WTC11 (cell line): ENCODE data around the gene PTPRN2. TPM values are rescaled to one million over a fixed set of nuclear protein-coding genes. Genes with fewer than 3 reads are reported as not detected.

ENCODE experiments used
- ATAC-seq: fragments of 200-7000 bp; cut with Tn5 transposase; 2 replicates; pipeline ENCODE4 v1.10.0; 2021; ENCODE audit warnings: mild to moderate bottlenecking, moderate library complexity
- CTCF ChIA-PET: fragments of 300-600 bp; sonication (Branson Sonifier 250); formaldehyde crosslinking; loops from one replicate; lab custom pipeline; 2021; ENCODE audit warnings: antibody characterized with exemption; lab: Charles Lee
- POLR2A ChIA-PET: fragments of 350-600 bp; sonication (Branson Sonifier 250); formaldehyde crosslinking; loops from one replicate; lab custom pipeline; 2021; ENCODE audit warnings: antibody characterized with exemption; lab: Charles Lee
- DNase-seq: peaks from one replicate; pipeline ENCODE4 v3.0.0; 2021; ENCODE audit warnings: low spot score
- H3K27ac Mint-ChIP-seq: 2 replicates; pipeline ENCODE4 v1.8.0; 2021; ENCODE audit warnings: mixed read lengths
- H3K27me3 Mint-ChIP-seq: 2 replicates; pipeline ENCODE4 v1.8.0; 2021; ENCODE audit warnings: low read depth, mild to moderate bottlenecking, moderate library complexity, mixed read lengths
- H3K36me3 Mint-ChIP-seq: 2 replicates; pipeline ENCODE4 v1.8.0; 2021; ENCODE audit warnings: mixed read lengths
- H3K4me1 Mint-ChIP-seq: 2 replicates; pipeline ENCODE4 v1.8.0; 2022; ENCODE audit warnings: mixed read lengths
- H3K4me3 Mint-ChIP-seq: 2 replicates; pipeline ENCODE4 v1.8.0; 2021; ENCODE audit warnings: mild to moderate bottlenecking, moderate library complexity, mixed read lengths
- H3K9me3 Mint-ChIP-seq: 2 replicates; pipeline ENCODE4 v1.8.0; 2021; ENCODE audit warnings: mixed read lengths
- ATF1 ChIP-seq: sonication (generic); formaldehyde crosslinking; IDR thresholded peaks from 2 replicates; pipeline ENCODE4 v1.8.1; 2023; ENCODE audit warnings: mild to moderate bottlenecking, moderate library complexity, missing genetic modification reagents
- CREM ChIP-seq: sonication (generic); formaldehyde crosslinking; IDR thresholded peaks from 2 replicates; pipeline ENCODE4 v1.8.1; 2022; ENCODE audit warnings: mild to moderate bottlenecking, missing genetic modification reagents, moderate library complexity
- E2F1 ChIP-seq: sonication (generic); formaldehyde crosslinking; IDR thresholded peaks from 2 replicates; pipeline ENCODE4 v1.8.0; 2022; ENCODE audit warnings: mild to moderate bottlenecking, missing genetic modification reagents
- FOXP1 ChIP-seq: sonication (generic); formaldehyde crosslinking; IDR thresholded peaks from 2 replicates; pipeline ENCODE4 v1.8.0; 2022; ENCODE audit warnings: missing genetic modification reagents, mild to moderate bottlenecking, moderate library complexity, borderline replicate concordance
- HMGA2 ChIP-seq: fragments of 250-450 bp; sonication (Bioruptor Pico); IDR thresholded peaks from 2 replicates; pipeline ENCODE4 v1.4.0; 2021; ENCODE audit warnings: mild to moderate bottlenecking, moderate library complexity
- IRF2 ChIP-seq: sonication (generic); formaldehyde crosslinking; IDR thresholded peaks from 2 replicates; pipeline ENCODE4 v1.8.0; 2022; ENCODE audit warnings: low read depth, missing genetic modification reagents, borderline replicate concordance
- JAZF1 ChIP-seq: fragments of 250-450 bp; sonication (Bioruptor Pico); IDR thresholded peaks from 2 replicates; pipeline ENCODE4 v1.9.0; 2021; ENCODE audit warnings: moderate library complexity, mild to moderate bottlenecking, inconsistent platforms
- NFE2L1 ChIP-seq: sonication (generic); formaldehyde crosslinking; IDR thresholded peaks from 2 replicates; pipeline ENCODE4 v1.8.1; 2023; ENCODE audit warnings: missing genetic modification reagents
- NR2C2 ChIP-seq: sonication (generic); formaldehyde crosslinking; IDR thresholded peaks from 2 replicates; pipeline ENCODE4 v1.8.0; 2022; ENCODE audit warnings: mild to moderate bottlenecking, missing genetic modification reagents
- OVOL2 ChIP-seq: fragments of 250-450 bp; sonication (Bioruptor Pico); IDR thresholded peaks from 2 replicates; pipeline ENCODE4 v1.9.0; 2021; ENCODE audit warnings: mild to moderate bottlenecking, borderline replicate concordance
- PRDM15 ChIP-seq: sonication (generic); formaldehyde crosslinking; IDR thresholded peaks from 2 replicates; pipeline ENCODE4 v1.8.0; 2022; ENCODE audit warnings: missing genetic modification reagents
- PREB ChIP-seq: sonication (generic); formaldehyde crosslinking; IDR thresholded peaks from 2 replicates; pipeline ENCODE4 v1.8.1; 2022; ENCODE audit warnings: mild to moderate bottlenecking, missing genetic modification reagents, moderate library complexity, borderline replicate concordance
- TCF7 ChIP-seq: sonication (generic); formaldehyde crosslinking; IDR thresholded peaks from 2 replicates; pipeline ENCODE4 v1.8.0; 2022; ENCODE audit warnings: mild to moderate bottlenecking, low read depth, missing genetic modification reagents, moderate library complexity
- TP53 ChIP-seq: sonication (generic); formaldehyde crosslinking; IDR thresholded peaks from 2 replicates; pipeline ENCODE4 v1.8.1; 2023; ENCODE audit warnings: mild to moderate bottlenecking, missing genetic modification reagents
- ZNF219 ChIP-seq: sonication (generic); formaldehyde crosslinking; IDR thresholded peaks from 2 replicates; pipeline ENCODE4 v1.8.0; 2023; ENCODE audit warnings: missing genetic modification reagents, mild to moderate bottlenecking, borderline replicate concordance
- ZNF281 ChIP-seq: sonication (generic); formaldehyde crosslinking; IDR thresholded peaks from 2 replicates; pipeline ENCODE4 v1.8.0; 2023; ENCODE audit warnings: mild to moderate bottlenecking, missing genetic modification reagents
- total RNA-seq: library from RNA; stranded (reverse); gene quantifications from 3 replicates; pipeline ENCODE4 v1.2.3, GENCODE V29; 2021
- TF ChIP-seq, protein P1 (sequence below): sonication (generic); formaldehyde crosslinking; conservative IDR thresholded peaks from 2 replicates; pipeline ENCODE4 v1.8.1; 2022; ENCODE audit warnings: mild to moderate bottlenecking, missing genetic modification reagents
- TF ChIP-seq, protein P2 (sequence below): sonication (generic); formaldehyde crosslinking; IDR thresholded peaks from 2 replicates; pipeline ENCODE4 v1.8.0; 2023; ENCODE audit warnings: missing genetic modification reagents
- TF ChIP-seq, protein P3 (sequence below): sonication (generic); formaldehyde crosslinking; IDR thresholded peaks from 2 replicates; pipeline ENCODE4 v1.8.1; 2023; ENCODE audit warnings: mild to moderate bottlenecking, missing genetic modification reagents, moderate library complexity
- TF ChIP-seq, protein P4 (sequence below): fragments of 250-450 bp; sonication (Bioruptor Pico); IDR thresholded peaks from 2 replicates; pipeline ENCODE4 v1.9.0; 2021; ENCODE audit warnings: mild to moderate bottlenecking

The PTPRN2 gene
- total RNA-seq, 1 experiment from 2014 or later, result 4.7 TPM

GRCh38 chr7:157869793-157870192, 717.8 kb downstream of the PTPRN2 start (continued):
- TF ChIP-seq FOXP1 (CRISPR knock-in tag) (no peak), E2F1 (CRISPR knock-in tag) (no peak), ZNF281 (CRISPR knock-in tag) (no peak), PREB (CRISPR knock-in tag) (no peak), NR2C2 (CRISPR knock-in tag) (no peak), ZNF219 (no peak), PRDM15 (CRISPR knock-in tag) (no peak), HMGA2 (CRISPR knock-in tag) (no peak)
- TF ChIP-seq, protein P1, sequence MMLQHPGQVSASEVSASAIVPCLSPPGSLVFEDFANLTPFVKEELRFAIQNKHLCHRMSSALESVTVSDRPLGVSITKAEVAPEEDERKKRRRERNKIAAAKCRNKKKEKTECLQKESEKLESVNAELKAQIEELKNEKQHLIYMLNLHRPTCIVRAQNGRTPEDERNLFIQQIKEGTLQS (CRISPR knock-in tag), result no peak

DNA sequence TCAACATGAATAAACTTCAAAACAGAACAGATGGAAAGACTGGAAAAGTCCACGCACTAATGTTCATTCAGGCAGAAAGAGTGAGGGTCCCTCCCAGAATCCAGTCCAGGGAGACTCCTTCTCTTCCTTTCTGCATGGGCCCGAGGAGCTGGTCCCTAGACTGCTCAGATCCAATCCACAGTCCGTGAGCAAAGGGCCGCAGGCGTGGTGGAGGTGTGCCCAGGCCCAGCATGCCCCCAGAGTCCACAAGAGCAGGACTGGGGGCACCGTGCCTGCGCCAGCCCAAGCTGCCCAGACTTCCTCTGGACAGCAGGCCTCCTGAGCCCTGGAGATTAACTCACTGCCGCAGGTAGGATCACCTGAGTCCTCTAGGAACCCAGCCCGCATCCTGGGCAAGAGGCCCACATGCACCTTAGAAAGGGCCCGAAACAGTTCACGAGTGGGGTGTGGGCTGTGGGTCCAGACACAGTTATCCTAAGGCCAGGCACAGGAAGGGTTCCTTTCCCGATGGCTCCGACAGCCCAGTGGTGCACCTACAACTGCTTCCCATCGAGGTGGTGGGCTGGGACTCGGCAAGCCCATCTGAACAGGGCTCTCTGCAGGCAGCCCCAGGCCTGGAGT, 719.8 kb downstream of the PTPRN2 start:
- POLR2A ChIA-PET, result no interaction called here
- H3K4me1 Mint-ChIP-seq, result no peaks in the 10 kb centered on the region
- CTCF ChIA-PET, result no interaction called here
- DNase-seq (no peak), ATAC-seq (no peak)
- peaks cover 43% of the 10 kb centered on the region for H3K9me3 Mint-ChIP-seq
- peaks cover 8% of the 10 kb centered on the region for H3K27me3 Mint-ChIP-seq
- peaks cover 33% of the 10 kb centered on the region for H3K36me3 Mint-ChIP-seq
- no peak overlapping the region for H3K27ac Mint-ChIP-seq
- no peak overlapping the region for H3K4me3 Mint-ChIP-seq
- TF ChIP-seq TP53 (CRISPR knock-in tag) (no peak), JAZF1 (no peak), ATF1 (CRISPR knock-in tag) (no peak), E2F1 (CRISPR knock-in tag) (no peak), NFE2L1 (CRISPR knock-in tag) (no peak), TCF7 (CRISPR knock-in tag) (no peak), ZNF281 (CRISPR knock-in tag) (no peak), IRF2 (CRISPR knock-in tag) (no peak), CREM (CRISPR knock-in tag) (no peak), OVOL2 (no peak)
- TF ChIP-seq, protein P2, sequence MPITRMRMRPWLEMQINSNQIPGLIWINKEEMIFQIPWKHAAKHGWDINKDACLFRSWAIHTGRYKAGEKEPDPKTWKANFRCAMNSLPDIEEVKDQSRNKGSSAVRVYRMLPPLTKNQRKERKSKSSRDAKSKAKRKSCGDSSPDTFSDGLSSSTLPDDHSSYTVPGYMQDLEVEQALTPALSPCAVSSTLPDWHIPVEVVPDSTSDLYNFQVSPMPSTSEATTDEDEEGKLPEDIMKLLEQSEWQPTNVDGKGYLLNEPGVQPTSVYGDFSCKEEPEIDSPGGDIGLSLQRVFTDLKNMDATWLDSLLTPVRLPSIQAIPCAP, result no peak
- TF ChIP-seq, protein P3, sequence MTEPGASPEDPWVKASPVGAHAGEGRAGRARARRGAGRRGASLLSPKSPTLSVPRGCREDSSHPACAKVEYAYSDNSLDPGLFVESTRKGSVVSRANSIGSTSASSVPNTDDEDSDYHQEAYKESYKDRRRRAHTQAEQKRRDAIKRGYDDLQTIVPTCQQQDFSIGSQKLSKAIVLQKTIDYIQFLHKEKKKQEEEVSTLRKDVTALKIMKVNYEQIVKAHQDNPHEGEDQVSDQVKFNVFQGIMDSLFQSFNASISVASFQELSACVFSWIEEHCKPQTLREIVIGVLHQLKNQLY, result no peak
- TF ChIP-seq, protein P4, sequence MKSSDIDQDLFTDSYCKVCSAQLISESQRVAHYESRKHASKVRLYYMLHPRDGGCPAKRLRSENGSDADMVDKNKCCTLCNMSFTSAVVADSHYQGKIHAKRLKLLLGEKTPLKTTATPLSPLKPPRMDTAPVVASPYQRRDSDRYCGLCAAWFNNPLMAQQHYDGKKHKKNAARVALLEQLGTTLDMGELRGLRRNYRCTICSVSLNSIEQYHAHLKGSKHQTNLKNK (CRISPR knock-in tag), result no peak
